Mesodermal cell (in vitro differentiated cells): Measurements from ENCODE around the gene CACNA2D4.

ENCODE experiments used
- H3K27ac ChIP-seq: 2 replicates; pipeline ENCODE4 v1.7.0; 2013; ENCODE audit warnings: mild to moderate bottlenecking, low read depth, low read length, moderate library complexity; ENCODE audit not compliant: severe bottlenecking
- H3K36me3 ChIP-seq: 2 replicates; pipeline ENCODE4 v1.7.1; 2013; ENCODE audit warnings: mild to moderate bottlenecking, low read length, moderate library complexity; ENCODE audit not compliant: control insufficient read depth, insufficient read depth
- H3K4me1 ChIP-seq: one replicate; pipeline ENCODE4 v1.7.1; 2013; ENCODE audit warnings: mild to moderate bottlenecking, low read length; ENCODE audit not compliant: insufficient read depth, control insufficient read depth, poor library complexity, severe bottlenecking
- H3K4me3 ChIP-seq: 2 replicates; pipeline ENCODE4 v1.7.0; 2013; ENCODE audit warnings: low read length, control low read depth, mild to moderate bottlenecking; ENCODE audit not compliant: insufficient read depth, poor library complexity, severe bottlenecking; ENCODE audit errors: extremely low read depth
- H3K9me3 ChIP-seq: 2 replicates; pipeline ENCODE4 v1.7.1; 2013; ENCODE audit warnings: mild to moderate bottlenecking, low read length, moderate library complexity; ENCODE audit not compliant: control insufficient read depth
- WGBS, 2 experiments: methylation state at CpG; one replicate each; pipeline ENCODE4 v1.1.5; 2013; ENCODE audit warnings: missing lambda C conversion rate in 2 of 2; ENCODE audit not compliant: insufficient coverage in 2 of 2; 5-methylcytosine and 5-hydroxymethylcytosine counted together

Gene CACNA2D4

GRCh38 chr12:1851151-1851701 is 67.2 kb downstream of the CACNA2D4 start:
- H3K4me3 ChIP-seq: no peak overlapping the region
- H3K36me3 ChIP-seq: no peaks in the 10 kb centered on the region
- WGBS, 2 experiments: 80 to 84% methylated on average over 2 of the region's 7 CpGs
- H3K4me1 ChIP-seq: no peaks in the 10 kb centered on the region
- H3K9me3 ChIP-seq: peaks cover 5% of the 10 kb centered on the region
- H3K27ac ChIP-seq: no peak overlapping the region

GRCh38 chr12:1848745-1849144 is 69.7 kb downstream of the CACNA2D4 start:
- Histone ChIP-seq H3K4me1 (no peaks in the 10 kb centered on the region), H3K27ac (no peak overlapping the region), H3K36me3 (no peaks in the 10 kb centered on the region), H3K4me3 (no peak overlapping the region), H3K9me3 (no peaks in the 10 kb centered on the region)
- 83 to 88% methylated on average over 6 of the region's 6 CpGs for WGBS, 2 experiments

GRCh38 chr12:1848146-1848545 is 70.3 kb downstream of the CACNA2D4 start:
- 88 to 92% methylated on average over 7 to 9 of the region's 10 CpGs for WGBS, 2 experiments

GRCh38 chr12:1847411-1847810 is 71.0 kb downstream of the CACNA2D4 start:
- WGBS, 2 experiments: 83% methylated on average over 1 of the region's 4 CpGs; no CpG with 5 or more reads in 1 of the 2 experiments
- Histone ChIP-seq H3K27ac (no peak overlapping the region), H3K36me3 (no peaks in the 10 kb centered on the region), H3K9me3 (no peaks in the 10 kb centered on the region), H3K4me1 (no peaks in the 10 kb centered on the region), H3K4me3 (no peak overlapping the region)

More at GRCh38 chr12:1848146-1848545, 70.3 kb downstream of the CACNA2D4 start:
- Histone ChIP-seq H3K4me3 (no peak overlapping the region), H3K27ac (no peak overlapping the region), H3K36me3 (no peaks in the 10 kb centered on the region), H3K4me1 (no peaks in the 10 kb centered on the region), H3K9me3 (no peaks in the 10 kb centered on the region)

GRCh38 chr12:1846421-1847405 is 71.7 kb downstream of the CACNA2D4 start:
- H3K4me1 ChIP-seq: no peaks in the 10 kb centered on the region
- H3K9me3 ChIP-seq: no peaks in the 10 kb centered on the region
- WGBS, 2 experiments: 84 to 94% methylated on average over 20 of the region's 24 CpGs
- no peaks in the 10 kb centered on the region for H3K36me3 ChIP-seq
- no peak overlapping the region for H3K4me3 ChIP-seq
- no peak overlapping the region for H3K27ac ChIP-seq

GRCh38 chr12:1845886-1846285 is 72.6 kb downstream of the CACNA2D4 start:
- Histone ChIP-seq H3K9me3 (no peaks in the 10 kb centered on the region), H3K27ac (no peak overlapping the region), H3K36me3 (no peaks in the 10 kb centered on the region), H3K4me1 (no peaks in the 10 kb centered on the region), H3K4me3 (no peak overlapping the region)
- 82 to 98% methylated on average over 2 to 4 of the region's 5 CpGs for WGBS, 2 experiments

GRCh38 chr12:1845427-1845826 is 73.0 kb downstream of the CACNA2D4 start:
- Histone ChIP-seq H3K9me3 (no peaks in the 10 kb centered on the region), H3K4me1 (no peaks in the 10 kb centered on the region), H3K36me3 (no peaks in the 10 kb centered on the region), H3K27ac (no peak overlapping the region), H3K4me3 (no peak overlapping the region)
- 92 to 94% methylated on average over 9 to 13 of the region's 14 CpGs for WGBS, 2 experiments

GRCh38 chr12:1844661-1845409 is 73.6 kb downstream of the CACNA2D4 start:
- WGBS, 2 experiments: 51 to 78% methylated on average over 4 to 10 of the region's 12 CpGs
- H3K9me3 ChIP-seq: no peaks in the 10 kb centered on the region
- no peak overlapping the region for H3K4me3 ChIP-seq
- no peak overlapping the region for H3K27ac ChIP-seq
- no peaks in the 10 kb centered on the region for H3K36me3 ChIP-seq
- H3K4me1 ChIP-seq: no peaks in the 10 kb centered on the region

- Histone ChIP-seq H3K4me1 (no peaks in the 10 kb centered on the region), H3K27ac (no peak overlapping the region), H3K36me3 (no peaks in the 10 kb centered on the region), H3K4me3 (no peak overlapping the region), H3K9me3 (no peaks in the 10 kb centered on the region)
- WGBS, 2 experiments: 68 to 78% methylated on average over 9 to 10 of the region's 10 CpGs
These were observed 74.2 kb downstream of the CACNA2D4 start for GRCh38 chr12:1844223-1844622.

GRCh38 chr12:1843641-1844005 is 74.8 kb downstream of the CACNA2D4 start:
- Histone ChIP-seq H3K4me3 (no peak overlapping the region), H3K36me3 (no peaks in the 10 kb centered on the region), H3K9me3 (no peaks in the 10 kb centered on the region), H3K27ac (no peak overlapping the region), H3K4me1 (peaks cover 3% of the 10 kb centered on the region)
- WGBS, 2 experiments: 57% methylated on average over 1 of the region's 3 CpGs; no CpG with 5 or more reads in 1 of the 2 experiments
